ENCODE measurements around the gene SMAD3.
A peak's percentile ranks its signal among the peaks of the same experiment; 100 is the strongest.

Gene SMAD3

GRCh38 chr15:67132276-67132675 lies 66.9 kb downstream of the SMAD3 start:
- H3K4me3 ChIP-seq (ENCODE audit: low read depth, low read length), result no peak overlapping the region
- no peak for TF ChIP-seq CTCF (conservative IDR thresholded peaks at IDR 0.05; ENCODE audit: low read depth, low read length)
- no peak for DNase-seq (ENCODE audit: low read depth)

GRCh38 chr15:67133026-67133425 lies 67.6 kb downstream of the SMAD3 start:
- H3K4me3 ChIP-seq (ENCODE audit: low read depth, low read length), result no peak overlapping the region
- no peak for DNase-seq (ENCODE audit: low read depth)
- no peak for TF ChIP-seq CTCF (conservative IDR thresholded peaks at IDR 0.05; ENCODE audit: low read depth, low read length)

GRCh38 chr15:67133738-67134066 lies 68.3 kb downstream of the SMAD3 start:
- no peak for TF ChIP-seq CTCF (conservative IDR thresholded peaks at IDR 0.05; ENCODE audit: low read depth, low read length)
- no peak for DNase-seq (ENCODE audit: low read depth)
- no peak overlapping the region for H3K4me3 ChIP-seq (ENCODE audit: low read depth, low read length)

- DNase-seq (ENCODE audit: low read depth), result peak; percentile 87
- no peak overlapping the region for H3K4me3 ChIP-seq (ENCODE audit: low read depth, low read length)
- TF ChIP-seq CTCF (conservative IDR thresholded peaks at IDR 0.05; ENCODE audit: low read depth, low read length), result no peak
Observed at GRCh38 chr15:67134067-67134838, 68.9 kb downstream of the SMAD3 start.

- H3K4me3 ChIP-seq (ENCODE audit: low read depth, low read length), result no peak overlapping the region
- TF ChIP-seq CTCF (conservative IDR thresholded peaks at IDR 0.05; ENCODE audit: low read depth, low read length), result no peak
- DNase-seq (ENCODE audit: low read depth), result no peak
Observed at GRCh38 chr15:67134871-67135492, 69.6 kb downstream of the SMAD3 start.

- peak; percentile 39 for TF ChIP-seq CTCF (conservative IDR thresholded peaks at IDR 0.05; ENCODE audit: low read depth, low read length)
- DNase-seq (ENCODE audit: low read depth), result peak; percentile 89
- H3K4me3 ChIP-seq (ENCODE audit: low read depth, low read length), result no peak overlapping the region
Observed at GRCh38 chr15:67135494-67135893, 70.1 kb downstream of the SMAD3 start.

GRCh38 chr15:67136802-67137201 lies 71.4 kb downstream of the SMAD3 start:
- H3K4me3 ChIP-seq (ENCODE audit: low read depth, low read length), result no peak overlapping the region
- TF ChIP-seq CTCF (conservative IDR thresholded peaks at IDR 0.05; ENCODE audit: low read depth, low read length), result no peak
- no peak for DNase-seq (ENCODE audit: low read depth)

Measured in choroid plexus epithelial cell (primary cell).